Stimulated activated CD8-positive, alpha-beta memory T cell treated with anti-CD3 and anti-CD28 coated beads, Interleukin-12 subunit alpha, Interleukin-12 subunit beta, amount 100 ng/mL, for 4 hours (primary cell): ENCODE data around the gene COL4A6.
"Not testable (repeated sequence)": the region's sequence is repeated elsewhere in the genome, so short reads cannot be mapped to it uniquely, and the experiment has no call there.

Experiments
- DNase-seq: peaks from one replicate; pipeline ENCODE4 v3.0.0-alpha.2; 2020; ENCODE audit warnings: low read depth

The COL4A6 gene

DNA sequence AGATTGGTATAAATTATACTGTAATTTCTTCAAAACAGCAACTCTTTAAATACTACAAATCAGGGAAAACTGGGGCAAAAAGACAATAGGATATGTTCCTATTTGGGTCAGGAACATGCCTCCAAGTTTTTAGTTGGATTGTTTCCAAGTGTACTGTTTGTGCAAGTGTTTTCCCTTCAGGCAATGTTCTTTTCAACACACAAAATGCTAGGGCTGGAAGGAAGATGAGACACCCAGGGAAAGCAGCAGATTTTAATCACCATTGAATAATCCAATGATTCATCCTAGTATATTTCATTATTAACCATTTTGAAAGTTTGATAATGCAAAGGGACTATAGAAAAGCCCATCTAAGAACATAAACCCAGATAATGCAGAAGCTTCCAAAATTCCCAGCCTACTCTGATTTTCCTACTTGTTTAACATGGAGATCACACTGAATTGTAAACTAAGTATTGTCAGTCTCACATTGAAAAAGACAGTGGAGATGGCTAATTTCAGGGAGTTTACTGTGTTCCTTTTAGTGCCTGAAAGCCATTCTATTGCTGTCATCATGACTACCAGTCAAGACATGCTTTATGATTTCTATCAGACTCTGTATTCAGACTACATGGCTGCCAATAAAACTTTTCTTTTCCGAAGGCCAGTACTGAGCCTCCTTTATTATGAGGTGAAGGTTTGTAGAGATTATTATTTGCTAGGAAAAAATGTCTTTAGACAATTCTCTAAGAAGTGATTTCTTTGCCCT lies 38.6 kb downstream of the COL4A6 start:
- DNase-seq = no peak

DNA sequence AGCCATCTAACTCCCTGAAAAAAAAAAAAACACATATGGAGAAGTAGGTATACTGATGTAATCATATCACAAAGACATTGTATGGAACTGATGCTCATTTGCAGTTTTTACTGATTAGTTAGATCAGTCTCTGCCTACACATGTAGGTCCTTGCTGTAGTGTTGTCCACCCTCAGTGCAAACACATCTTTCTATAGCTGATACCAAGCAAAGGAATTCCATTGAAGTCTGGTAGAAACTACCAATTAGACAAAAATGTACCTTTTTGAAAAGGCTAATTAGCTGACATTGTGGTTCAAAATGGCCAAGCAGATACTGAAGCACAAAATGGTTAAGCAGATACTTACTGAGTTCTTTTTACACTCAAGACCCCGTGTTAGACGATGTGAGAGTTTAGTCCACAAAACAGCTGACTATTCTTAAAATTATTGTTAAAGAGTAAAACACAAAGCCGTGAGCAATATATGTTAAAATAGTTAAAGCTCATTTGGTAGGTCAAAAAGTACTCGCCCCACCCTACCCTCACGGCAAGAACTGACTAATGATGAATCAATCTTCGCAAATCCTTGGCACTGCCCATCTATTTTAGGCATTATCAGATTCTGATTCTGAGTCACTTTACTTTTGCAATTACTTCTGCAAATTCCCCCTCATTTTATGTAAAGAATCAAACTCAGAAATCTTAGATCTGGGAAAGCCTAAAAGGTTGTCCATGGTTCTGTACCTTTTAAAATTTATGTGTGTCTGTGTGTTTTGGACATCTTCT lies 40.4 kb downstream of the COL4A6 start:
- no peak for DNase-seq

DNA sequence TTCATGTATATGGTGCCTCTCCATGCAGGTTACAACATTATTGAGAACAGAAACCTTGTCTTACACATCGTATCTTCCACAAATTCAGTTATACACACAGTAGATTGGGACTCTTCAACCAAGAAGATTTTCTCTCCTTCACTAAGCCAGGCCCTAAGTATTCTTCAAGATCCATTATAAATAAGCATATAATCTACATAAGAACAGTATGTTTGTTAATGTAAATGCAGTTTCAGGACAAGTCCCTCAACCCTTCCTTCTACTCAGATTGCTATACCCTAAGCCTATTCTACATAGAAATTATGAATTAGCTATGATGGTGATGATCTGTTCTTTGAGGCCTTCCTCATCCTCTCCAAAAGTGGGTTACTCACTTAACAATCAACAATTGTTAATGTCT lies 41.2 kb downstream of the COL4A6 start:
- DNase-seq = no peak

DNA sequence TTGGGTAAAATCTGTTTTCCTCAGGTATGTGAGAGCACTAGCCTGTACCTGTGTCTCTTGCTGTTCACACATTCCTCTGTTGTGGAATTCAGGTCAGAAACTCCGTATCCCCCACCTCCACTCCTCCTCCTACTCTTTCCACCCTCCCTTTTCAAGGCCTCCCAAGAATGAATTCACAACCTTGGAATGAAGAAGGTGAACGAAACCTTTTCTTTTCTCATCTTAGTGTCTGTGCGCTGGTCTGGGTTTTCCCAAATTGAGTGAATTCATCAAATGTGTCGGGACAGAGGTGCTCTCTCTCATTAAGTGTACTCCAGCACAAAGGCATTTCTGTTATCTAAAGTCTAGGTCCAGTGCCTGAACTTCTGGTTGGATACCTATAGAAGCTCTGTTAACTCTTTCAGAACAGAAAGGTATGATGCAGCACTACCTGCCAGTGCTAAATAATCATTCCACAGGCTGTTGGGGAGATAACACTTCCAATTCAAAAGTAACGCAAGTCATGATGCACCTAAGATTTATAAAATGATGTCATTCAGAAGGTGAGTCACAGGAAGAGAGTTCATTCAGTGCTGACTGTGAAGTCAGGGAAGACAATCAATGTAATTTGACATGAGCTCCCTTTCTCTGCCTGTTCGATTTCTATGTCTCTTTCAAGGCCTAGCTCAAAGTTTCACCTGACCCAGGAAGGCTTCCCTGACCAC lies 41.9 kb downstream of the COL4A6 start:
- no peak for DNase-seq

DNA sequence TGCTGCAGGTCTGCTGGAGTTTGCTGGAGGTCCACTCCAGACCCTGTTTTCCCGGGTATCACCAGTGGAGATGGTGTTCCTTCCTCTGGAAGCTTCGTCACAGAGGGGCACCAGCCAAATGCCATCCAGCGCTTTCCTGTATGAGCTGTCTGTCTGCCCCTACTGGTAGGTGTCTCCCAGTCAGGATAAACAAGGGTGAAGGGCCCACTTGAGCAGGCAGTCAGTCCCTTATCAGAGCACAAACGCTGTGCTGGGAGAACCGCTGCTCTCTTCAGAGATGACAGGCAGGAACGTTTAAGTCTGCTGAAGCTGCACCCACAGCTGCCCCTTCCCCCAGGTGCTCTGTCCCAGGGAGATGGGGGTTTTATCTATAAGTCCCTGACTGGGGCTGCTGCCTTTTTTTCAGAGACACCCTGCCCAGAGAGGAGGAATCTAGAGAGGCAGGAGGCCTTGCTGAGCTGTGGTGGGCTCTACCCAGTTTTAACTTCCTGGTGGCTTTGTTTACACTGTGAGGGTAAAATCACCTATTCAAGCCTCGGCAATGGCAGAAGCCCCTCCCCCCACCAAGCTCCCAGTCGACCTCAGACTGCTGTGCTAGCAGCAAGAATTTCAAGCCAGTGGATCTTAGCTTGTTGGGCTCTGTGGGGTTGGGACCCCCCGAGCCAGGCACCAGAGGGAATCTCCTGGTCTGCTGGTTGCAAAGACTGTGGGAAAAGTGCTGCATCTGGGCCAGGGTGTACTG lies 47.1 kb downstream of the COL4A6 start:
- not testable (repeated sequence) for DNase-seq

DNA sequence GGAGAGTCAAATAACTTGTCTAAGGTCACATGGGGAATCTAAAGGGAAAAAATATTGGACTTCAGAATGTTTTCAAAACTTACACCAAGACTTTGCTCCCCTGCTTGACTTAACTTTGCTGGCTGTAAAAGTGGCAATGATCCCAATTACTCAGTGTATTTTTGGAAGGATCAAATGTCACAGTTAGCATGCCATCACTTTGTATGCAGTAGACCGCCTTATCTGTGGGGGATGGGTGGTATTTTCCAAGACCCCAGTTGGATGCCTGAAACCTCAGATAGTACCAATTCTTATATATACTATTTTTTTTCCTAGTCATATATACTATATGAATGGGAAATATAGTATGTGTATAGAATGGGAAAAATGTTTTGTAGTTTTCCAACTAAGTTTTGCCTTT lies 53.4 kb downstream of the COL4A6 start:
- DNase-seq = no peak

DNA sequence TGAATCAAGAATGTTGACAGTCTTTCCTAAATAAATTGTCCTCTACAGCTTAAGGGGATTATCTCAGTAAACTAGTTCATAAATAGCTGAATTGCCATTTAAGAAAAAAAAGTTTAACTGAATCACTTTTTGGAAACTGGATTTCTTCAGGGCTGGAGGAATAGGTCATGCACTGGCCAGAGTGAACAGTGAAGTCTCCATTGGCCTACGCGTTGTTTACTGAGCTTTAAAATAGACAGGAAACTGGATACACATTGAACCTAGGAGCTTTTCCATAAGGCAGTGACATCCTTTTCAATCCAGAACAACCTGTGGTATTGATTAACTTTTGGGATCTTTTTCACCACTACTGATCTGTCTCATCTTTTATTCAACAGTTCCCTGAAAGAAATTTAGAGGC lies 58.0 kb downstream of the COL4A6 start:
- no peak for DNase-seq

DNA sequence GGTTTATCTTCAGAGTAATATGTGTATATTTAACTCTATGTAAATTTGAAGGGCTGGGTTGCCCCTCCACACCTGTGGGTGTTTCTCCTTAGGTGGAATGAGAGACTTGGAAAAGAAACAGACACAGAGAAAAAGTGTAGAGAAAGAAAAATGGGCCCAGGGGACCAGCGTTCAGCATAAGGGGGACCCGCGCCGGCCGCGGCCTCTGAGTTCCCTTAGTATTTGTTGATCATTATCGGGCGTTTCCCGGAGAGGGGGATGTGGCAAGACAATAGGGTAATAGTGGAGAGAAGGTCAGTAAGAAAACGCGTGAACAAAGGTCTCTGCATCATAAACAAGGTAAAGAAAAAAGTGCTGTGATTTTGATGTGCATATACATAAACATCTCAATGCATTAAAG lies 61.4 kb downstream of the COL4A6 start:
- DNase-seq = not testable (repeated sequence)

DNA sequence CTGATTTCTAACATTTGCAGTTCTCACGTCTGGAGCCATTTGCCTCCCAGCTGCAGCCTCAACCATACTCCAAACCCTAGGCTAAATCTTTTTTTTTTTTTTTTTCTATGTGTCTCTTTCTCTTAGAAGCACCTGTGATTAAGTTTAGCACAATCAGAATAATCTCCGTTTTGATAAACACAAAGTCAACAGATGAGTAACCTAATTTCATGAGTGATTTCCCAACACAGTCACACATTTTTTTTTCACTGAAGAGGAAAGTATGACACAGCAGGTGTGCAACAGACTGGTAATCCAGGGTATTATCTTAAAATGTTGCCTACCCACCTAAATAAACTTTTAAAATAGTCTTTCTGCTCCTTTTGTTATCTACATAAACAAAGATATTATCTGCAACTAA lies 62.6 kb downstream of the COL4A6 start:
- not testable (repeated sequence) for DNase-seq

DNA sequence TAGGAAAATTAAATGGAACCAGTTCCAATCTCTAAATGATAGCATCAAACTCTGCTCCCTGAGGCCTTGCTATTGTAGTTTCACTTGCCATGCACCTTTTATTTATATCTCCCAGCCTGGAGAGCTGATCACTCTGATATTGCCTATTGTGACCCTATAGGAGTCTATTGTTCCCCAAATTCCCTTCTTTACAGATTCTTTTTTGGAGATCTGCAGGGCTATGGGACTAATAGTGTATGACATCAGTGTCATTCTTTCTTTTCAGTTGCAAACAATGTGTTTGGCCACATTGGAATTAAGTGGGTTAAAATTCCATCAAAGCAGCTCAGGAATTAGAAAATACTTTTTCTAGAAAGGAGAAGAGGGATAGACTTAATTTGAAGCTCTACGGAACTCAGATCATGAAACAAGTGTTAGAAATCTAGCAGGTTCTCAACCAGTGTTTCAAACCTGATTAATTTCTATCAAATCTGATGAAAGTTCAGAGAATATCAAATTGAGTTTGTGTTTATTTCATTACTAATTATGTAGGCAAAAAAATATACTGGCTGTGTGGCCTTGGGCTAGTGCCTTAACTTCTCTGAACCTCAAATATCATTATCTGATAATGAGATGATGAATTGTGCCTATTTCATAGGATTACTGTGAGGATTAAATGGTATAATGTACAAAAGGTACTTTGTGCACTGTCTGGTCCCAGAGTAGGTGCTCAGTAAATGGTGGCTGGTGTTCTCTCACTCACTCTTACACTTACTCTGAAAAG lies 71.4 kb downstream of the COL4A6 start:
- no peak for DNase-seq

DNA sequence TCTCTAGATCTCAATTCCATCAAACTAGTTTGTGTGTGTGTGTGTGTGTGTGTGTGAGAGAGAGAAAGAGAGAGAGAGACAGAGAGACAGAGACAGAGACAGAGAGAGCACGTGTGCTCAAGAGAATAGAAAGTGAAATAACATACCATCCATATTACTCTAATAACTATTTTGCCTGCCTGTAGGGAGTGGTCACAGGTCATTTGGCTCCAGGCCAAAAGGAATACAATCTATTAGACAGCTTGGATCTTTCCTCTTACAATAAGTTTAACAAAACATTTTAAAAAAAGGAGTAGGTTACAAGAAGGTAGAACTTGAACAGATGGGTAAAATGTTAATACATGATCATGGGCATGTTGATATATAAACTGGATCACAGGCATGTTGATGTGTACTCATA lies 76.2 kb downstream of the COL4A6 start:
- DNase-seq = no peak

DNA sequence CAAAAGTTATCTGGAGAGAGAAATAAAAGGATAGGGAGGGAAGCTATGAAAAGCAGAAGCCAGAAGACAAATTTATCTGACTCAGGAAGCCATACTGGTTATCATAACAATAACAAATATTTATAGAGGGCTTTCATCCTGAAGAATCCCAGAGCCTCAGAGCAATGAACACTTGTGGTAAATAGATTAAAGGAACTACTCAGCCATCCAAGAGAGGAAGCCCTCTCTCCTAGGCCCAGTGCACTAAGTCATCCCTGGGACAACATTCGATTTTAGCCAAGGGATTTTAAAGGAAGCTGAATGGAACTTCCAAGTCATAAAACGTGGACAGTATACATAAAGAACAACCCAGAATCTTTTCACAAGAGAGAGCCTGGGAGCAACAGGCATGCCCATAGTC lies 76.9 kb downstream of the COL4A6 start:
- no peak for DNase-seq

DNA sequence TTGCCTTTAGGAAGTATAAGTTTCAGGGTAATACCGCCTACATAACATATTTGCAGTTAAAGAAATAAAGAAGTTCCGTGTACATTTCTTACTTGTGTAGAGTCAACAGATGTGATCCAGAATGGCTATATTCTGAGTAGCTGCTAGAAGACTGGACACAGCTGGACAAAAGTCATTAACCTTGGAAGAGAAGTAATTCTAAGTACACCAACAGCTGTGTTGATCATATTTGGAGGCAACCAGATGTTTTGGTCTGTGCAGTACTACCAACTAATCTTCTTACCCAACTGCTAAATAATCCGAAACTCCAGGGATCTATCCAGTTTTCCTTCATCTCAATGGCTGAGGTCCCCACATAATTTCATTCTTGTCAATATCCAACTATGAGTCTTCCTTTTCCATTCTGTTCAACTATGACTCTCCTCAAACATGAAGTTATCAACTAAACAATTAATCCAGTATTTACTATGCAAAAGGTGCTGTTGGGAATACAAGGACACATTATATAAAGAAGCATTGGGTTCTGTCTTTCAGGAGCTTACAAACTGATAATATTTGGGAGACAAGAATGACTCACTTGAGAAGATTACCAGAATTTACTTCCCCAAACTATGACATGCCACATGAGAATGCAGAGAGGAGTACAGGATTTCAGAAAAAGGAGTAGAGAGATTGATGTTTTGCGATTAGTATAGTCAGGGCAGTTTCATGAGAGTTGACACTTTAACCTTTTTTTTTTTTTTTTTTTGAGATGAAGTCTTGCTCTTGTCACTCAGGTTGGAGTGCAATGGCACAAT lies 78.2 kb downstream of the COL4A6 start:
- no peak for DNase-seq

DNA sequence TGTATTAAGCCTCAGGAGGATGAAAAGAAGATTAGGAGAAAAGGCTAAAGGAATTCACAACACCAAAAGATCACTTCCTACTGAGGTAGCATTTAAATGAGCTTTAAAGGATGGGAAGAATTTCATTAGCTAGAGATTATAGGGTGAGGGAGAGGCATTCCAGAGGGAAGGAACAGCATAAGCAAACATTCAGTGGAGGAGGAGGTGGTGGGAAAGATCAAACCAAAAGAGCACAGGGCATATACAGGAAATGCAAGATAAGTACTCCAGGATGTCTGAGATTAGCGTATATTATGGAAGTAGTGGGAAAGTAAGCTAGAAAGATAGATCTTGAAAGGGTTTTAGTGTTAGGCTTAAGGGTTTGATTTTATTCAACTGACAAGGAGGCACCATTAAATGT lies 84.8 kb downstream of the COL4A6 start:
- no peak for DNase-seq

DNA sequence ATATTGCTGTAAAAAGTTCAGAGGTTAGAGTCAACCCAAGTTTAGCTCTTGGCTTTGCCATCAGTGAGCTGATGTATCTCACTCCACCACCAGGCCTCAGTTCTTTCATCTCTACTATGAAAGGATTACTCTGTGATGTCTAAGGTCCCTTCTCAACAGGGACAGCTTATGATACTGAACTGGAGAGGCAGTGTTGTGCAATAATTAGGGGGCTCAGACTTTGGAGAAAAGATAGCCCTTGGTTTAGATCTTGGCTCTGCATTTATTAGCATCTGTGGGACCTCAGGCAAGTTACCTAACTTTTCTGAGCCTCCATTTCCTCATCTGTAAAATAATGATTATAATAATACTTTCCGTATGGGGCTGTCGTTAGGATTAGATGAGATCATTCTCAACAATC lies 89.0 kb downstream of the COL4A6 start:
- DNase-seq = no peak

DNA sequence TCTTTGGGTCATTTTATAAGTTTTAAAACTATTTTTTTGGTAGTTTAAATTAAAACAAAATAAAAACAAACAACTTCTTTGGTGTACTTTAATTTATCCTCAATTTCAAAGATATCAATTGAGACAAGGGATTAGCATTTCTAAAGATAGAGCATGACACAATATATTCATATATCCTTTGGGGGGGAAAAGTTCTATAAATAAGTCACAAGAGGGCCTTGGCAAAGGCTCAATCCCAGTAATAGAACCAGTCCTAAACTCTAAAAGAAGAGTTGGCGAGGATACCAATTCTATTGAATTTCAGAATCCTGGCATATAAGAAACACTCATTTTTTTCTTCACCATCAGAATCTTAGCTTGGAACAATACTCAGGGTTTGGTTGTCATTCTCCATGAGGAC lies 89.7 kb downstream of the COL4A6 start:
- no peak for DNase-seq

DNA sequence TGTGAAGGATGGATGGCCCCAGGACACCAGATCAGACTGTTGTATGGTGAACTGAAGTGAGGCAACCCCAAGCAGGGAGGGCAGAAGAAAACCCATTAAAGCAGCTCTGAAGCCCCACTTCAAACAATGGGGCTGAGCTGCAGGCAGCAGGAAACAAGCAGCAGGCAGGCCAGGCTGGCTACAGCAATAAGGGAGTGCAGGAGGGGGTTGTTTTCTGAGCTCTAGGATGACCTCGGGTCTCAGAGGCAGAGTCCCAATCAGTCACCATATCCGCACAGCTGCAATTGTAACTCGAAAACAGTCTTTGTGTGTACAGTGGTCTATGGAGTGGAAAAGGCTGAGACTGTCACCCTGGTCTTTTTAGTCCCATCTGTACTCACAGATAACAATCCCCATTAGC lies 90.4 kb downstream of the COL4A6 start:
- DNase-seq = no peak

DNA sequence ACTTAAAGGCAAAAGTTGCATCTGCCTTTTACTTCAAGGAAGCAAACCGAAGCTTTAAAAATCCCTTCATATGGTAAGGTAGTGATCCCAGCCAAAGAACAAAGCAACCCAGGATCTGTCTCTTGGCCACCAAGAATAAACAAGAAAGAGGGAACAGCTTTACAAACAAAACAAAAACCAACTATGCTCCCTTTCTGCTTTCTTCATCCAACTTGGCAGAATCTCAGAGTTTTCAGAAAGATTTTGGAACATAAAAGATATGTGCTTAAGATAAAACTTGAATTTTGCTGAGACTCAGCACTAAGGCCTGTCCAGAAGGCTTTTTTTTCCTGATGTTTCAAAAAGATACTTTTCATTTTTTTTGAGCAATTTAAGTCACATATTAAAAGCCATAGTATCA lies 94.0 kb downstream of the COL4A6 start:
- no peak for DNase-seq

DNA sequence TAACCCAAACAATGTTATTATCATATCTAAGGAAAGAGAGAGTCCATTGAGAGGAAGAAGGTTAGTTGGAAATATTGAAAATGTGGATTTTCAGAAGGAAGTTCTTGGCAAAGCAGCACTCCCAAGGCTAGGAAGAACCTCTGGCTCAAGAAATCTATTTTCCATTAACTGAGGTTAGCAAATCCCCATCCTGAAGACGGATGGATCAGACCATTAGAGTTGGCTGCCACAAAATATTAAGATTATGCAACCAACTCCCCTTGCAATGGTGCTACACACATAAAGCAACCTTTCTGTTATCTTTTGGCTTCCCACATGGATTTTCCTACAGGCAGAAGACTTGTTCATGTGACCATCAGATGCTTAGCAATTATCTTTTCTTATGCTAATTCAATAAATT lies 96.3 kb downstream of the COL4A6 start:
- no peak for DNase-seq

DNA sequence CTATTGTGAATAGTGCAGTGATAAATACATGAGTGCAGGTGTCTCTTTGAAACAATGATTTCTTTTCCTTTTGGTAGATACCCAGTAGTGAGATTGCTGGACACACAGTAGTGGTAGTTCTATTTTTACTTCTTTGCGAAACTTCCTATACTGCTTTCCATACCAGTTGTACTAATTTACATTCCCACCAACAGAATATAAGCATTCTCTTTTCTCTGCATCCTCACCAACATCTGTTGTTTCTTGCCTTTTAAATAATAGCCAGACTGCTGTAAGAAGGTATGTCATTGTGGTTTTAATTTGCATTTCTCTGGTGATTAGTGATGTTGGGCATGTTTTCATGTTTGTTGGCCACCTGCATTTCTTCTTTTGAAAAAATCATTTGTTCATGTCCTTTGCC lies 105.9 kb downstream of the COL4A6 start:
- no peak for DNase-seq
